ENCODE measurements around the gene HPS5.
A peak's percentile ranks its signal among the peaks of the same experiment; 100 is the strongest.
"Not testable (repeated sequence)": the region's sequence is repeated elsewhere in the genome, so short reads cannot be mapped to it uniquely, and the experiment has no call there.

Gene HPS5, protein sequence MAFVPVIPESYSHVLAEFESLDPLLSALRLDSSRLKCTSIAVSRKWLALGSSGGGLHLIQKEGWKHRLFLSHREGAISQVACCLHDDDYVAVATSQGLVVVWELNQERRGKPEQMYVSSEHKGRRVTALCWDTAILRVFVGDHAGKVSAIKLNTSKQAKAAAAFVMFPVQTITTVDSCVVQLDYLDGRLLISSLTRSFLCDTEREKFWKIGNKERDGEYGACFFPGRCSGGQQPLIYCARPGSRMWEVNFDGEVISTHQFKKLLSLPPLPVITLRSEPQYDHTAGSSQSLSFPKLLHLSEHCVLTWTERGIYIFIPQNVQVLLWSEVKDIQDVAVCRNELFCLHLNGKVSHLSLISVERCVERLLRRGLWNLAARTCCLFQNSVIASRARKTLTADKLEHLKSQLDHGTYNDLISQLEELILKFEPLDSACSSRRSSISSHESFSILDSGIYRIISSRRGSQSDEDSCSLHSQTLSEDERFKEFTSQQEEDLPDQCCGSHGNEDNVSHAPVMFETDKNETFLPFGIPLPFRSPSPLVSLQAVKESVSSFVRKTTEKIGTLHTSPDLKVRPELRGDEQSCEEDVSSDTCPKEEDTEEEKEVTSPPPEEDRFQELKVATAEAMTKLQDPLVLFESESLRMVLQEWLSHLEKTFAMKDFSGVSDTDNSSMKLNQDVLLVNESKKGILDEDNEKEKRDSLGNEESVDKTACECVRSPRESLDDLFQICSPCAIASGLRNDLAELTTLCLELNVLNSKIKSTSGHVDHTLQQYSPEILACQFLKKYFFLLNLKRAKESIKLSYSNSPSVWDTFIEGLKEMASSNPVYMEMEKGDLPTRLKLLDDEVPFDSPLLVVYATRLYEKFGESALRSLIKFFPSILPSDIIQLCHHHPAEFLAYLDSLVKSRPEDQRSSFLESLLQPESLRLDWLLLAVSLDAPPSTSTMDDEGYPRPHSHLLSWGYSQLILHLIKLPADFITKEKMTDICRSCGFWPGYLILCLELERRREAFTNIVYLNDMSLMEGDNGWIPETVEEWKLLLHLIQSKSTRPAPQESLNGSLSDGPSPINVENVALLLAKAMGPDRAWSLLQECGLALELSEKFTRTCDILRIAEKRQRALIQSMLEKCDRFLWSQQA
- total RNA-seq, result 57.6 to 63.6 reads per million in 2 experiments

DNA sequence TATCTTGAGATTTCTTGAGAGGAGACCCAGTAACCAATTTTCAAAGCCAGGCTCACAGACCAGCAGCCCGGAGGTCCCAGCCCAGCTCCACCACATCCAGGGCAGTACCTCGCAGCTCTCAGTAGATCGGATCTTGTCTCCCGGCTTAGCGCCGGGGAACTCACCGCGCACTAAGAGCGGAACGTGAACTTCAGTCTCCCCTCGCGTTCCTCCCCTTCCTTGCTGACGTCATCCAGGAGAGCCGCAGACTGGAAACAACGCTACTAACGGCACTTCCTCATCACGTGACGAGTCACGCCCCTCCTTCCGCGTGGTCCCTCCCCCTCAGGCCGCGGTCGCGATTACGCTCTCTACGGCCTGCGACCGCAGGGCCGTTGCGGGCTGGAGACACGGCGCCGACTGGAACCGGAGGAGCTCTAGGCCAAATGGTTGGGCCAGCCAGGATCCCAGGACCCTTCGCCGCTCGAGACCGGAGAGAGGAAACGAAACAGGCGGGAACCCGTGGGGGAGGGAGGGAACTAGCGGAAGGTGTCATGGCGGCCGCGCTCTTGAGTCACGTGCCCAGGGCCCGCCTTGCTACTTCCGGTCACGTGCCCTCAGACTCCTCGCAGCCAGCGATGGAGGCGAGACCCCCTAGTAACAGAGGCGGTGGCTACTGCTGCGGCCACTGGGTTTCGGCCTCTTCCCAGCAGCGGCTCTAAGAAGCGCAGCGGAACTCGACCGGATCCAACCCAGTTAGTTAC lies at the start of gene HPS5, which contains the start of gene GTF2H1:
Gene HPS5 (minus strand): TSS at position 172 of the 743 bp plus-strand sequence. CDS start 4,282 bp downstream, outside the sequence.
Gene GTF2H1 (plus strand): TSS at position 599 of the 743 bp plus-strand sequence. CDS start 10,508 bp downstream, outside the sequence.
- DNase-seq (ENCODE audit: low read depth), result peak; percentile 95

DNA sequence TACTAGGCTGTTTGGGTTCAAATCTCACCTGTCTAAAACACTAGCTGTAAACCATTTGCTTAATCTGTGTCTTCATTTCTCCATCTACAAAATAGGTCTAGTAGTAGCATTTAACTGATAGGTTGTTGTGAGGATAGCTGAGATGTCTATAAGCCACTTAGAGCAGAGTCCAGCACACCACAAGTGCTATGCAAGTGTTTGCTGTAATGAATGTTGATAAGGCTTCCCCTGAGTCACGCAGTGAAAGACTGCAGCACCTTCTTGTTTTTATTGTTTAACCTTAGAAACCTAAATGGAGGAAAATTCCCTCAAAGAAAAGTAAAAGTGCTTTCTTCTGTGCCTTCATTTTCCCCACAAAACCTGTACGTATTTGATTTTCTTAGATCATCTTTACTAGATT lies 49.3 kb upstream of the HPS5 start:
- DNase-seq (ENCODE audit: low read depth), result no peak

DNA sequence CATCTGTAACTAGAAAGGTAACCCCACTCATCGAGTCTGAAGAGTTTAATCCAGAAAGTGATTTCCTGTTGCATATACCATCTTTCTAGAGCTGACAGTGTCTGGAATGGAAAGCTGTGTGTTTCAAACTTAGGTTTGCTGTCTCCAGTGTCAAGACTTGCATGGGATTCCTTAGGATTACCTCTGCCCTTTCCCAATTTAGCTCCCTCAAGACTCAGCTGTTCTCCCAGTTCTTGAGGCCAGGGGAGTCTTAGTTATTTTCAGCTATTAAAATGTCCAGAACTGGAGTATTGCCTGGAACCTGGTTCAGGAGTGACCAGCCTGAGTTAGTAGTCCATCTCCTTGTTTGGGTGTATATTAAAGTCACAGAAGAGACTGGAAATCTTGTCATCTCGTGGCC lies 47.5 kb upstream of the HPS5 start:
- DNase-seq (ENCODE audit: low read depth), result no peak

DNA sequence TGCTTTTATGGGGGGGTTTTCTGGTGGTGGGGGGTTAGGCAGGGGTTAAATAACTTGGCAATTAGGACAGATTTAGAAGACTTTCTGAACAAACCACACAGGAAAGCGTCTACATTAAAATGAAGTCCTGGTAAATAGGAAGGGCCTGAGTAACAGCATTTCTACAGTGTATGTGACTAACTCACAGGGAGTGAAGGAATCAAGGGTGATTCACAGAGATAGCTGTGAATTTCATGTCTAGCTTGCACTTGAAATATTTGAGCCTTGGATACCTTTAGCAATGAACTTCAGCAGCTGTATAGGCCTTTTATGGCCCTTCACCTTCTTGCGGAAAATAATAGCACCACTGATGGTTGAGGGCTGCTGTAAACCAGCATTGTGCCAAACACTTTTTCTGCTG lies 46.3 kb upstream of the HPS5 start:
- no peak for DNase-seq (ENCODE audit: low read depth)

DNA sequence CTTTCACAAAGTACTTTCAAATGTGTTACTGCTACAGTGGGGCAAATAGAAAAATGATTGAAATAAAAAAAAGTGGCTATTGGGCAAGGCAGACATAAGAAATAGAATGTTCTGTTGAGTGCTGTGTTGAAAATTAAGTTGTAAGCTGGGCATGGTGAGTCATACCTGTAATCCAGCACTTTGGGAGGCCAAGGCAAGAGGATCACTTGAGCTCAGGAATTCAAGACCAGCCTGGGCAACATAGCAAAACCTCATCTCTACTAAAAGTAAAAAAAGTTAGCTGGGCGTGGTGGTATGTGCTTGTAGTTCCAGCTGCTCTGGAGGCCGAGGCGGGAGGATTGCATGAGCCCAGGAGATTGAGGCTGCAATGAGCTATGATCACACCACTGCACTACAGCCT lies 45.5 kb upstream of the HPS5 start:
- no peak for DNase-seq (ENCODE audit: low read depth)

DNA sequence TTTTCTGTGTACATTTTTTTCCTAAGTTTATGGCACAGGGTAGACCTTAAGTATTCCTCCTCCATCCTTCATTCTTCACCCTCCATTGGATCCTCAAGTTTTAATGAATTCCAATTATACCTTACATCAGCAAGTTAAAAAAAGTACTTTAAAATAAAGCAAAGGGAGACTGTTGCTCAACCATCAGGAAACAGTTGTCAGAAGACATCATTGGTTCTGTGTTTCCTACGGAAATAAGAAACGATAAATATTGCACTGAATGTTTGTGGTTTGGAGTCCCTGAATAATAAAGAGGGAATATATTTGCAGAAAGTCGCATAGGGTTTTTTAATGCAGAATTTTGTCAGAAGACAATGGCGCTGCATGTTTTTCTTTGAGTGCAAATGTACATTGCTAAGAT lies 44.3 kb upstream of the HPS5 start:
- DNase-seq (ENCODE audit: low read depth), result no peak

DNA sequence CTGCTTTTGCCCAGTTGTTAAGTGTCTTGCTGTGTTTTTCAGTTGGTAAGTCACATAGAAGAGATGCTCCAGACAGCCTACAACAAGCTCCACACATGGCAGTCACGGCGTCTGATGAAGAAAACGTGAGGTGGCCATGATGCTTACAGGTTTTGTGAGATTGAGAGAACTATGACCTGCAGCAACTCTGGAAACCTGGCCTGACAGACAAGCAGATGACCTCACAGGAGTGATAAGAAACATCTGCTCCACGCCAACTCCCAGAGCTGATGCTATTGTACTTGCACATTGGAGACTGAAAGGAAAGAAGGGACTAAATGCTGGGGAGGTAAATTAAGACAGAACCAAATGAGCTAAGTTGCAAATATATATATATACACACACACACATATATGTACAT lies 43.8 kb upstream of the HPS5 start:
- no peak for DNase-seq (ENCODE audit: low read depth)

DNA sequence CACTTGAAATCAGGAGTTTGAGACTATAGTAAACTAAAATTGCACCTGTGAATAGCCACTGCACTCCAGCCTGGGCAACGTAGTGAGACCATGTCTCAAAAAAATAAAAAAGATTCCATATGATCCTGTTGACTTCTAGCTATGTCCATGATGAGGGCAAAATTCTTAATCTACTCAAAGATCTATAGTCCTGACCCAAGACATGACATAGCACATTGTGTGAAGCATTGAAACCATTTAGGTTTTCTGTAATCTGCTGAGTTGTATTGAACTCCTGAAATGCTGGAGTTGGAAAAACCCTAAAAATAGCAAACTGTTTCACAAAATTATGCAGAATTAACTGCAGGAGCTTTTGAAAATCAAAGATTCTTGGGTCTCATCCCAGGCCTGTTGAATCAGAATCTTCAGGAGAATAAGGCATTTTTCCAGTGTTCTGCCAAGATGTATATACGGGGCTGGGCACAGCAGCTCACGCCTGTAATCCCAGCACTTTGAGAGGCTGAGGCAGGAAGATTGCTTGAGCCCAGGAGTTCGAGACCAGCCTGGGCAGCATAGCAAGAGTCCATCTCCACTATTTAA lies 42.6 kb upstream of the HPS5 start:
- DNase-seq (ENCODE audit: low read depth), result no peak

DNA sequence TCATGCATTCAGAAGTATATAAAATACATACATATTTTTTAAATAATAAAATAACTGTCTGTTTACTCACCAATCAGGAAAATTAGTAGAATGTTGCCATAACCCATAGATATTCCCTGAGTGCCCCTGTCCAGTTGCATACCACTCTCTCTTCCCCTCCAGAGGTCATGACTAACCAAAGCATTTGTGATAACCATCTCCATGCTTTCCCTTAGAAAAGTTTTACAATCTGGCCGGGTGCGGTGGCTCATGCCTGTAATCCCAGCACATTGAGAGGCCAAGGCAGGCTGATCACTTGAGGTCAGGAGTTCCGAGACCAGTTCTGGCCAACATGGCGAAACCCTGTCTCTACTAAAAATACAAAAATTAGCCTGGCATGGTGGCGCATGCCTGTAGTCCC lies 39.2 kb upstream of the HPS5 start:
- DNase-seq (ENCODE audit: low read depth), result no peak

DNA sequence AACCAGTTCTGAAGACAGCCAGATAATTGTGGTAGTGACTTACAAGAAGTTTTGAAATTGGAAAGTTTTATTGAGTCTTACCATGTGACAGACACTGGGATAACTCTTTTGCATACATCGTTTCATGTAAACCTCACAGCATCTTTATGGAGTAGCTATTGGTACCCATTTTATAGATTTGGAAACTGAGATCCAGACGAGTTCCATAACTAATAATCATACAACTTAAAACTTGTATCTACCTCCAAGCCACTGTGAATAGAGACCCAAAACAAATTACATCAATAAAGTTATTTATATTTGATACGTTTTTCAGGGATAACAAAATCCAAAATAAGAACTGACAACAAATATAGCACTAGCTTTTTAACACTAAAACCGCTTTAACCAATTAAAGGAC lies 36.7 kb upstream of the HPS5 start:
- no peak for DNase-seq (ENCODE audit: low read depth)

DNA sequence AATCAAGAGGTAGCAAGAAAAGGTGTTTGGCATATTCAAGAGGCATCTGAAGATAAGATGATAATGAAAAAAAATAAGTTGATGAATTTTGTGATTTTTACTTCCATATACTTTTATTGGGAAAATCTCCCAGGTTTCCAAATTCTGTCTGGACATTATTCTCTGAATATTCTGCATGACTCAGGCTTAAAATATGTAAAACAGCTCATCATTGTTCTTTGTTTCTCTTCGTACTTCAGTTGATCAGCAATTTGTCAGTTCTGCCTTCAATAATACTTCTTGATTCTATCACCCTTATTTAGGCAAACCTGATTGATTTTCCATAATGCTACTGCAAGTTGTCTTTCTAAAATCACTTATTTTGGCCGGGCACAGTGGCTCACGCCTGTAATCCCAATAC lies 30.6 kb upstream of the HPS5 start:
- no peak for DNase-seq (ENCODE audit: low read depth)

DNA sequence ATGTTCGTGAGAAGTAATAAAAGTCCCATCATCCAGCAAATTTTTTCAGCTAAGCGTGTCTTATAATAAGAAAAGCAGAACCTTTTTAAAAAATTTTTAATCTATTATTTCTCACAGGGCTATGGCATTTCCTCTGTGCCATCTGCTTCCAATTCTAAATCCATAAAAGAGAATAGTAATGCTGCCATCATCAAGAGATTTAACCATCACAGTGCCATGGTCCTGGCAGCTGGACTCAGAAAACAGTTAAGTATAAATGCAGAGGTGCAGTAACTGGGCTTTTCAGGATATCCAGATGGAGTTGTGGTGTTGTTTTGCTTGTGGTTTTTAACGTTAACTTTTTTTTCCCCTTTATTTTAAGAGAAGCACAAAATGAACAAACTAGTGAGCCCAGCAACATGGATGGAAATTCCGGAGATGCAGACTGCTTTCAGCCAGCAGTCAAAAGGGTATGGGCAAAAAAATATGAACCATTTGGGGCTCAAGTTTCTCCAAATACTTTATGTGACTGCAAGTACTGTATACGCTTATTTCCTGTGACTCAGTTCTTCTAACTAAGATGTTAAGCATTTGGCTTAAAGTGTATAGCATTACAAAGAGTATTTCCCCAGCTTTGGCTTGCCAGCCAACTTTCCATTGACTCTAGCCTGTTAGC lies 25.7 kb upstream of the HPS5 start:
- DNase-seq (ENCODE audit: low read depth), result no peak

DNA sequence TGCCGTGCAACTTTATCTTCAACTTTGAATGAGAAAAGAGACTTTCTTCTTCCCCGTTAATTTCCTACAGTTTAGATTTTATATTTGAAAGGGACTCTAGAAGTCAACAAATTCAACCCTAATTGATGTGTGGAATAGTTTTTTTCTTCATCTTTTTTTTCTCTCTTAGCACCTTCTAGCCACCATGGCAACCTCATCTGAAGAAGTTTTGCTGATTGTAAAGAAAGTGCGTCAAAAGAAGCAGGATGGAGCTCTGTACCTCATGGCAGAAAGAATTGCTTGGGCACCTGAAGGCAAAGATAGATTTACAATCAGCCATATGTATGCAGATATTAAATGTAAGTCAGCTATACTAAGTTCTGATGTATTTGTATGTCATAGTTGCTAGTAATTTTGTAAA lies 11.0 kb upstream of the HPS5 start:
- no peak for DNase-seq (ENCODE audit: low read depth)

DNA sequence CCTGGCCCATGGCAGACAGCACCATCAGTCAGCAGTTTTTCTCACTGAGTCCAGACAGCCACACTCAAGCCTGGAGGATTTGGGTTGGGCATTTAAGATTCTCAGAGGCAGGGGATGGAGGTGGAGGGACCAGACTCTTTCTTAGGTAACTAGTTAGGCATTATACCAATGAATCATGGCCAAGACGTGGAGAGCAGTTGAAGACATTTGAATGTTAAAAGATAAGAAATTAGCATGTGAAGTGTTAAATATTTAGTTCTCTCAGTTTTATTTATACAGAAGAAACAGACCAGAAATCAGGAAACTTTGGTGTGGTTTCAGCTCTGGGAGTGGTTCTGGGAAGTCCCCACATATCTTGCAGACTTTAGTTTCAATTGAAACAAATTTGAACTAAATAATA lies 10.4 kb upstream of the HPS5 start:
- DNase-seq (ENCODE audit: low read depth), result no peak

DNA sequence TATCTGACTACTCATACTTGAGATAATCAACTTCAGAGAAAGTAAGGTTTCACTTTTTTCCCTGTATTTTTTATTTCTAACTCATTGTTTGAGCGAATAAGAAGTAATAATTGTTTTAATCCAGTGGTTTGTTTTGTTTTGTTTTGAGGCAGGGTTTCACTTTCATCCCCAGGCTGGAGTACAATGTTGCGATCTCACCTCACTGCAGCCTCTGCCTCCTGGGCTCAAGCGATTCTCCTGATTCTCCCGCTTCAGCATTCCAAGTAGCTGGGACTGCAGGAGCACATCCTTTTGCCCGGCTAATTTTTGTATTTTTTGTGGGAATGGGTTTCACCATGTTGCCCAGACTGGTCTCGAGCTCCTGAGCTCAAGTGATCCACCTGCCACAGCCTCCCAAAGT lies 9.0 kb upstream of the HPS5 start:
- DNase-seq (ENCODE audit: low read depth), result no peak

DNA sequence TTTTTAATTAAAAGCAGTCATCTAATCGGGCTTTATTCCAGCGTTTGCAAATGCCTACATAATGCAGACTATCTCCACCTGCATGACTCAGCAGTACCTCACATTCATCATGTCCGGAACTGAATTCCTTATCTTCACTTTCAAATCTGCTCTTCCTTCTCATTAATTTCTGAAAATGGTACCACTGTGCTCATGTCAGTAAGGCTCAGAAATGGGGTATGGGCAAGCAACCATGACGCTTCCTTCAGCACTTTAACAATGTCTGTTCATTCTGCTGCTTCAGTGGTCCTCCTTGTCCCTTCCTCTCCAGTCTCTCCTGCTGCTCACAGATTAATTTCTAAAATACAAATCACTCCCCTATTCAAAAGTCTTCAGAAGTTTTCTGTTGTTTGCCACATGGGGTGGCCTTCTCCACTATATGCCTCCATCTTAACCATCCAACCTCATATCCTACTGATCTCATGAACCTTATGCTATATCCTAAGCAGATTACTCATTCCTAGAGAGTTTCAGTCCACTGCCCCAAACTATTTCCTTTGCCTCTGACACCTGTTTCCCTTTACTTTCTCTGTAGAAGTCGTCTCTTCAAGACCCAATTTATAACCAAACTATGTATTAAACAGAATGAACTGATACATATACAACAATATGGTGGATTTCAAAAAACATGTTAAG lies 7.4 kb upstream of the HPS5 start:
- DNase-seq (ENCODE audit: low read depth), result no peak

DNA sequence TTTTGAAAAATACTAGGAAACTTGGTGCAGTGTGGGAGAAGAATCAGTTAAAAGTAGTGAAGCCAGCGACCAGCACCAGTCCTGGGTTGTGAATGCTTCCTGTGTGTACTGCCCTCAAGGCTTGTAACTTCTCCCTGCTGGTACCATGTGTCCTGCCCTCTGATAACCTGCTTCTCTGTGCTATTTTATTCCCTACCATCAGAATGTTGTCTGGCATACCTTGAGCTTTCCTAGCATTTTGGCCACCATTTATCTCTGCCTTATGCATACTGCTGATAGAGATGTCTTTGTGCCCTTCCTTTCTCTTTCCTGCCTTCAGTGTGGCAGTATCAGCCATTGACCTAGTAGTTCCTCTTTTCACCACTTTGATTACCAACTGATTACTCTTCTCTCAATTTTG lies 2.4 kb upstream of the HPS5 start:
- DNase-seq (ENCODE audit: low read depth), result no peak

DNA sequence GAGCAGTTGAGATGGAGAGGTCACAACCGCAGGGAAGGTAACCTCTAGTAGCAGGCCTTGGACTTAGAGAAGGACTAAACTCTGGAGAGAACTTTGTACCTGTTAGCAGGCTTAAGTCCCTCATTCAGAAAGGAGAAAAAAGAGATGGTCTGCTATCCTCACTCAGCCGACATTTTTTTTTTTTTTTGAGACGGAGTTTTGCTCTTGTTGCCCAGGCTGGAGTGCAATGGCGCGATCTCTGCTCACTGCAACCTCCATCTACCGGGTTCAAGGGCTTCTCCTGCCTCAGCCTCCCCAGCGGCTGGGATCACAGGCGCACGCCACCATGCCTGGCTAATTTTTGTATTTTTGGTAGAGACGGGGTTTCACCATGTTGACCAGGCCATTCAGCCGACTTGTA lies 1.9 kb upstream of the HPS5 start:
- not testable (repeated sequence) for DNase-seq (ENCODE audit: low read depth)

DNA sequence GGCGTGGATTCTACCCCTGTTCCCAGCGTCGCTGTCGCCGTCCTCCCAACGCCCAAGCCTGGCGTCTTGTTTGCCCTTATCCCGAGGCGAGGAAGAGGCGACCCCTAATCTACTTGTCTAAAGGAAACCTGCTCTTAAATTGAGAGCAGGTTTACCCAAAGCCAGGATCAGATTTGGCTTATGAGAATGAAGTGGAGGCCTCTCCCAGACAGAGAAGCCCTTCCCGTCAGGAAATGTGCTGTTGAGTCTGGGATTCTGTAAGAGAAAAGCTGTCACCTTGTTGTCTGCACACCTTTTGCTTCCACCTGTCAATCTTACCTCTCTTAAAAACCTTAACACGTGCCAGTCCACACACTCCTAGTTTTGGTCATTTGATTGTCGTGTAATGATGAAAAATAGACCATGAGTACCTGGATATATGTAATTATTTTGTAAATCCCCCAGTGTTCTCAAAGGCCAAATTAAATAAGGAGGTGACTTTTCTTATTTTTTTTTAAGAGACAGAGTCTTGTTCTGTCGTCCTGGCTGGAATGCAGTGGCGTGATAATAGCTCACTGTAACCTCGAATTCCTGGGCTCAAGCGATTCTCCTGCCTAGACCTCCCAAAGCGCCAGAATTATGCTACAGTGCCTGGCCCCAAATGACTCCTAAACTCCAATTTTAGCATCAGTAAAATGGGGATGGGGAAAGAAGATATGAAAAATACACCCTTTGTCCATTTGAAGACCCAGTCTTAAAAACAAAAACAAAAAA lies 1.1 kb upstream of the HPS5 start:
- no peak for DNase-seq (ENCODE audit: low read depth)

DNA sequence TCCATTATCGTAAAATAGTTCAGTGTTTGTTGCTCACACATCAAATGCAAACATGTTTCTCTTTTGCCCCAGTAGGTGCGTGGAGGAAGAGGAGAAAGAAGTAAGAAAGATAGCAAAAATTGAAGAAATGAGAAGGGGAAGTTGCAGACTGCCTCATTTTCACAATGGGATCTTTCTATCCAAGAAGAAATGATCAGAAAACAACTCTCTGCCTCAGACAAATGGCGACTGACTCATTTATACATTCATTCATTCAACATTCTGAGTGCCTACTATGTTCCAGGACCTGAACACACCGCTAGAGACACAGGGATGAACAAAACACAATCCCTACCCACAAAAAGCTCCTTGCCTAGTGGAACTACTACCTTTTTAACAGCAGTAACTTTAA lies 367 bp downstream of the HPS5 start:
- no peak for DNase-seq (ENCODE audit: low read depth)

Measured in T follicular helper cell (primary cell).